HepG2 (cell line): ENCODE results near the gene USP25. TPM values are rescaled to one million over a fixed set of nuclear protein-coding genes. Genes with fewer than 3 reads are reported as not detected.

Experiments used
- ATAC-seq: fragments of 200-7000 bp; cut with Tn5 transposase; 3 replicates; pipeline ENCODE4 v1.9.1; 2020; ENCODE audit warnings: mild to moderate bottlenecking, moderate library complexity
- BruUV-seq: library from RNA; stranded (reverse); fragments of 400-500 nt; replicated peaks from 2 replicates; lab custom pipeline; 2021; lab: Mats Ljungman, UMichigan
- CTCF ChIA-PET: fragments of 300-600 bp; formaldehyde crosslinking; extraction: SDS; loops from one replicate; lab custom pipeline; 2021; ENCODE audit warnings: low total read pairs, inconsistent platforms, low intra/inter-chr PET ratio; lab: Yijun Ruan, JAX
- POLR2A ChIA-PET: fragments of 350-600 bp; sonication (Branson Sonifier 250); formaldehyde crosslinking; loops from one replicate; lab custom pipeline; 2020; ENCODE audit warnings: antibody characterized with exemption, inconsistent platforms; lab: Yijun Ruan, JAX
- DNase-seq: peaks from one replicate; pipeline ENCODE4 v3.0.0-alpha.2; 2015; ENCODE audit warnings: low spot score
- FAIRE-seq: peaks from 3 replicates; lab custom pipeline; 2011; peaks lifted over from hg19 to GRCh38; lab: Jason Lieb, UNC
- H2AFZ ChIP-seq: one replicate; pipeline ENCODE4 v1.6.1; 2011; ENCODE audit warnings: low read length, inconsistent platforms
- H3K27ac ChIP-seq: fragments of 300-600 bp; 3 replicates; pipeline ENCODE4 v1.8.0; 2011; ENCODE audit warnings: mixed run types, mild to moderate bottlenecking, mixed read lengths, low read length, inconsistent platforms; ENCODE audit not compliant: insufficient read depth; ENCODE audit errors: extremely low read length
- H3K27me3 ChIP-seq, 2 experiments: fragments of 200-600 bp in 1 of 2; 2 replicates in 1 of 2; 3 replicates in 1 of 2; pipeline versions ENCODE4 v1.6.0 to v1.8.0; 2011; ENCODE audit warnings: low read length in 2 of 2, mild to moderate bottlenecking in 2 of 2, moderate library complexity in 2 of 2, inconsistent platforms in 1 of 2; ENCODE audit not compliant: insufficient read depth in 2 of 2, control insufficient read depth in 1 of 2
- H3K36me3 ChIP-seq, 2 experiments: fragments of 200-600 bp in 1 of 2; replicated peaks in 1 of 2; 2 replicates in 1 of 2; 3 replicates in 1 of 2; pipeline versions ENCODE4 v1.5.1 to v1.8.0; 2011; ENCODE audit warnings: low read length in 2 of 2, inconsistent platforms in 1 of 2; ENCODE audit not compliant: insufficient read depth in 2 of 2, control insufficient read depth in 1 of 2
- H3K4me1 ChIP-seq: 2 replicates; pipeline ENCODE4 v1.5.1; 2012; ENCODE audit warnings: low read length, inconsistent platforms; ENCODE audit not compliant: insufficient read depth
- H3K4me2 ChIP-seq: 2 replicates; pipeline ENCODE4 v1.6.0; 2011; ENCODE audit warnings: low read depth, low read length, inconsistent platforms
- H3K4me3 ChIP-seq, 3 experiments: fragments of 200-600 bp in 1 of 3; sonication (generic), shearing (Covaris generic) in 1 of 3; replicated peaks in 1 of 3; 2 replicates each; pipeline ENCODE4 v1.5.1; 2011 to 2016; ENCODE audit warnings: low read length in 3 of 3, inconsistent platforms in 2 of 3, low read depth in 2 of 3, mild to moderate bottlenecking in 2 of 3, control low read depth in 1 of 3, mixed read lengths in 1 of 3; ENCODE audit not compliant: insufficient read depth in 1 of 3
- H3K79me2 ChIP-seq: one replicate; pipeline ENCODE4 v1.6.1; 2011; ENCODE audit warnings: low read length, inconsistent platforms; ENCODE audit not compliant: insufficient read depth
- H3K9ac ChIP-seq: 2 replicates; pipeline ENCODE4 v1.6.0; 2011; ENCODE audit warnings: mild to moderate bottlenecking, low read depth, low read length, inconsistent platforms; ENCODE audit not compliant: insufficient read depth
- H3K9me3 ChIP-seq: 2 replicates; pipeline ENCODE4 v1.5.1; 2012; ENCODE audit warnings: mild to moderate bottlenecking, low read length
- H4K20me1 ChIP-seq: 2 replicates; pipeline ENCODE4 v1.6.0; 2011; ENCODE audit warnings: inconsistent platforms, mild to moderate bottlenecking, low read length, moderate library complexity; ENCODE audit not compliant: insufficient read depth
- EZH2 ChIP-seq: conservative IDR thresholded peaks from 2 replicates; pipeline ENCODE4 v1.6.1; 2012; ENCODE audit warnings: mild to moderate bottlenecking, low read depth, low read length, moderate library complexity
- HMG20B ChIP-seq: conservative IDR thresholded peaks from 2 replicates; pipeline ENCODE4 v1.6.1; 2016; ENCODE audit warnings: missing genetic modification reagents, missing compliant biosample characterization
- POLR2G ChIP-seq: fragments of 200-400 bp; formaldehyde crosslinking; IDR thresholded peaks from 2 replicates; pipeline ENCODE4 v1.6.1; 2018; ENCODE audit warnings: mild to moderate bottlenecking, low read depth, low read length, moderate library complexity
- SP4 ChIP-seq: sonication (generic); formaldehyde crosslinking; IDR thresholded peaks from 2 replicates; pipeline ENCODE4 v1.8.1; 2023; ENCODE audit warnings: mild to moderate bottlenecking, missing genetic modification reagents
- SPEN ChIP-seq: sonication (generic); formaldehyde crosslinking; IDR thresholded peaks from 2 replicates; pipeline ENCODE4 v1.5.1; 2020; ENCODE audit warnings: low read depth, mild to moderate bottlenecking, missing genetic modification reagents
- STAT5B ChIP-seq: sonication (generic); formaldehyde crosslinking; IDR thresholded peaks from 2 replicates; pipeline ENCODE4 v1.4.0; 2020; ENCODE audit warnings: missing genetic modification reagents
- ZC3H13 ChIP-seq: sonication (generic); formaldehyde crosslinking; IDR thresholded peaks from 2 replicates; pipeline ENCODE4 v1.8.1; 2023; ENCODE audit warnings: mild to moderate bottlenecking, missing genetic modification reagents, moderate library complexity
- ZNF17 ChIP-seq: sonication (generic); formaldehyde crosslinking; IDR thresholded peaks from 2 replicates; pipeline ENCODE4 v1.5.0; 2020; ENCODE audit warnings: mild to moderate bottlenecking, missing genetic modification reagents
- ZNF282 ChIP-seq: fragments of 450-650 bp; IDR thresholded peaks from 2 replicates; pipeline ENCODE4 v1.6.1; 2018; ENCODE audit not compliant: partially characterized antibody
- WGBS: methylation state at CpG from one replicate; pipeline ENCODE4 v1.1.6; 2017; ENCODE audit warnings: low lambda C conversion rate; 5-methylcytosine and 5-hydroxymethylcytosine counted together
- in situ Hi-C: cut with HindIII; loops from 2 replicates; pipeline ENCODE4 v1.10.0; 2017; ENCODE audit warnings: low pct_unique_long_range_greater_than_20kb; ENCODE audit not compliant: extremely low pct_ligation_motif_present
- intact Hi-C: fragments of 100-400 bp; cut with micrococcal nuclease; formaldehyde crosslinking; loops from one replicate; pipeline ENCODE4 v1.10.0; 2022; ENCODE audit not compliant: unreplicated experiment
- polyA plus RNA-seq, 8 experiments: library from polyadenylated mRNA; depleted of rRNA in 3 of 8; stranded (reverse) in 7 of 8; unstranded in 1 of 8; fragments of >200 nt; fragmentation: Illumina TruSeq in 4 of 8; extraction: Trizol in 4 of 8; gene quantifications; 2 replicates each; pipeline versions ENCODE4 v1.2.1 to v1.2.3, GENCODE V29; 2011 to 2016; ENCODE audit warnings: low read depth in 4 of 8, missing spikeins in 1 of 8, mixed read lengths in 1 of 8; ENCODE audit not compliant: insufficient read depth in 1 of 8
- total RNA-seq, 5 experiments: library from RNA; depleted of rRNA; stranded (reverse); fragments of >200 nt; fragmentation: Illumina TruSeq; extraction: Trizol; gene quantifications; 2 replicates each; pipeline ENCODE4 v1.2.3, GENCODE V29; 2016; ENCODE audit warnings: low read depth in 1 of 5
- TF ChIP-seq, protein P1 (sequence below): sonication (generic); formaldehyde crosslinking; IDR thresholded peaks from 2 replicates; pipeline ENCODE4 v1.4.0; 2020; ENCODE audit warnings: mild to moderate bottlenecking, missing genetic modification reagents, borderline replicate concordance
- TF ChIP-seq, protein P2 (sequence below): sonication (generic); formaldehyde crosslinking; IDR thresholded peaks from 2 replicates; pipeline ENCODE4 v1.8.1; 2023; ENCODE audit warnings: missing genetic modification reagents, inconsistent platforms, borderline replicate concordance
- TF ChIP-seq, protein P3 (sequence below): sonication (generic); formaldehyde crosslinking; IDR thresholded peaks from 2 replicates; pipeline ENCODE4 v1.5.0; 2020; ENCODE audit warnings: missing genetic modification reagents, mild to moderate bottlenecking, borderline replicate concordance
- TF ChIP-seq, protein P4 (sequence below): sonication (generic); formaldehyde crosslinking; IDR thresholded peaks from 2 replicates; pipeline ENCODE4 v1.8.0; 2022; ENCODE audit warnings: missing genetic modification reagents, mild to moderate bottlenecking, inconsistent platforms, borderline replicate concordance
- TF ChIP-seq, protein P5 (sequence below): sonication (generic); formaldehyde crosslinking; IDR thresholded peaks from 2 replicates; pipeline ENCODE4 v1.8.1; 2023; ENCODE audit warnings: missing genetic modification reagents, mild to moderate bottlenecking, borderline replicate concordance
- TF ChIP-seq, protein P6 (sequence below): fragments of 450-650 bp; IDR thresholded peaks from 2 replicates; pipeline ENCODE4 v1.6.1; 2017

USP25 gene
- total and polyA plus RNA-seq, 2 of the 13 experiments (the other 11 are each of a cell fraction or from before 2014, with no cell fraction given): 12.4 to 26.3 TPM

DNA sequence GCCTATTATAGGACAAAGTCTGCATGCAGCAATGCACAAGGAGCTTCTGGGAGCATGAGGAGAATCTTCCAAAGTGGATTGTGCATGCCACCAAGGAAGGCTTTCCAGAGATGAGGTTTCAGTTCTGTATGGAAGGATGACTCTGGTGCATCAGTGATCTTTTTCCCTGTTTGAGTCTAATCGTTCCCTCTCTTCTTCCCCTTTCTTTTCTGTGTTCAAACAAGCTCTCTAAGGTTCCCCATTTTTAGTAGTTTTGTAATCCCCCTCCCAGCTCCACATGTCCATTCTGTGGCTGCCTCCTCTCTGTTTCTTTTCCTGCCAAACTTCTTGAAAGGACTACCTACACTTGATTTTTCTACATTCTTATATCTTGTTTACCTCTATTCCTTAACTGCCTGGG is 43.3 kb upstream of the USP25 start:
- DNase-seq (no peak), FAIRE-seq (no peak)
- no TSS peak for BruUV-seq
- TF ChIP-seq SP4 (no peak), HMG20B (CRISPR knock-in tag) (no peak), ZC3H13 (CRISPR knock-in tag) (no peak), POLR2G (no peak), SPEN (CRISPR knock-in tag) (no peak), EZH2 (no peak), ZNF17 (CRISPR knock-in tag) (no peak), STAT5B (no peak), ZNF282 (no peak)
- TF ChIP-seq, protein P1, sequence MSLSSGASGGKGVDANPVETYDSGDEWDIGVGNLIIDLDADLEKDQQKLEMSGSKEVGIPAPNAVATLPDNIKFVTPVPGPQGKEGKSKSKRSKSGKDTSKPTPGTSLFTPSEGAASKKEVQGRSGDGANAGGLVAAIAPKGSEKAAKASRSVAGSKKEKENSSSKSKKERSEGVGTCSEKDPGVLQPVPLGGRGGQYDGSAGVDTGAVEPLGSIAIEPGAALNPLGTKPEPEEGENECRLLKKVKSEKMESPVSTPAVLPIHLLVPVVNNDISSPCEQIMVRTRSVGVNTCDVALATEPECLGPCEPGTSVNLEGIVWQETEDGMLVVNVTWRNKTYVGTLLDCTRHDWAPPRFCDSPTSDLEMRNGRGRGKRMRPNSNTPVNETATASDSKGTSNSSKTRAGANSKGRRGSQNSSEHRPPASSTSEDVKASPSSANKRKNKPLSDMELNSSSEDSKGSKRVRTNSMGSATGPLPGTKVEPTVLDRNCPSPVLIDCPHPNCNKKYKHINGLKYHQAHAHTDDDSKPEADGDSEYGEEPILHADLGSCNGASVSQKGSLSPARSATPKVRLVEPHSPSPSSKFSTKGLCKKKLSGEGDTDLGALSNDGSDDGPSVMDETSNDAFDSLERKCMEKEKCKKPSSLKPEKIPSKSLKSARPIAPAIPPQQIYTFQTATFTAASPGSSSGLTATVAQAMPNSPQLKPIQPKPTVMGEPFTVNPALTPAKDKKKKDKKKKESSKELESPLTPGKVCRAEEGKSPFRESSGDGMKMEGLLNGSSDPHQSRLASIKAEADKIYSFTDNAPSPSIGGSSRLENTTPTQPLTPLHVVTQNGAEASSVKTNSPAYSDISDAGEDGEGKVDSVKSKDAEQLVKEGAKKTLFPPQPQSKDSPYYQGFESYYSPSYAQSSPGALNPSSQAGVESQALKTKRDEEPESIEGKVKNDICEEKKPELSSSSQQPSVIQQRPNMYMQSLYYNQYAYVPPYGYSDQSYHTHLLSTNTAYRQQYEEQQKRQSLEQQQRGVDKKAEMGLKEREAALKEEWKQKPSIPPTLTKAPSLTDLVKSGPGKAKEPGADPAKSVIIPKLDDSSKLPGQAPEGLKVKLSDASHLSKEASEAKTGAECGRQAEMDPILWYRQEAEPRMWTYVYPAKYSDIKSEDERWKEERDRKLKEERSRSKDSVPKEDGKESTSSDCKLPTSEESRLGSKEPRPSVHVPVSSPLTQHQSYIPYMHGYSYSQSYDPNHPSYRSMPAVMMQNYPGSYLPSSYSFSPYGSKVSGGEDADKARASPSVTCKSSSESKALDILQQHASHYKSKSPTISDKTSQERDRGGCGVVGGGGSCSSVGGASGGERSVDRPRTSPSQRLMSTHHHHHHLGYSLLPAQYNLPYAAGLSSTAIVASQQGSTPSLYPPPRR (CRISPR knock-in tag): no peak
- TF ChIP-seq, protein P2, sequence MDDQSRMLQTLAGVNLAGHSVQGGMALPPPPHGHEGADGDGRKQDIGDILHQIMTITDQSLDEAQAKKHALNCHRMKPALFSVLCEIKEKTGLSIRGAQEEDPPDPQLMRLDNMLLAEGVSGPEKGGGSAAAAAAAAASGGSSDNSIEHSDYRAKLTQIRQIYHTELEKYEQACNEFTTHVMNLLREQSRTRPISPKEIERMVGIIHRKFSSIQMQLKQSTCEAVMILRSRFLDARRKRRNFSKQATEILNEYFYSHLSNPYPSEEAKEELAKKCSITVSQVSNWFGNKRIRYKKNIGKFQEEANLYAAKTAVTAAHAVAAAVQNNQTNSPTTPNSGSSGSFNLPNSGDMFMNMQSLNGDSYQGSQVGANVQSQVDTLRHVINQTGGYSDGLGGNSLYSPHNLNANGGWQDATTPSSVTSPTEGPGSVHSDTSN (CRISPR knock-in tag): no peak
- TF ChIP-seq, protein P3, sequence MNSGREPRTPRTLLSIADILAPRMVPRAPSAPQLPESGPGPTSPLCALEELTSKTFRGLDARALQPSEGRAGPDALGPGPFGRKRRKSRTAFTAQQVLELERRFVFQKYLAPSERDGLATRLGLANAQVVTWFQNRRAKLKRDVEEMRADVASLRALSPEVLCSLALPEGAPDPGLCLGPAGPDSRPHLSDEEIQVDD: no peak
- TF ChIP-seq, protein P4, sequence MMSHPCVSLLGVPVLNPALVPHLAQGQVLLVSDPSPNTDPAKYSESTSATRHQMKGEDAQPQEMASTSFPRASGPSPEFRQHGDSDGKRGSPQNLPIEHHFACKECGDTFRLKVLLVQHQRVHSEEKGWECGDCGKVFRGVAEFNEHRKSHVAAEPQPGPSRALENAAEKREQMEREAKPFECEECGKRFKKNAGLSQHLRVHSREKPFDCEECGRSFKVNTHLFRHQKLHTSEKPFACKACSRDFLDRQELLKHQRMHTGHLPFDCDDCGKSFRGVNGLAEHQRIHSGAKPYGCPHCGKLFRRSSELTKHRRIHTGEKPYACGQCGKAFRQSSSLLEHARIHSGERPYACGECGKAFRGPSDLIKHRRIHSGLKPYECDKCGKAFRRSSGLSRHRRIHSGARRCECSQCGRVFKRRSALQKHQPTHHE (CRISPR knock-in tag): no peak
- TF ChIP-seq, protein P5, sequence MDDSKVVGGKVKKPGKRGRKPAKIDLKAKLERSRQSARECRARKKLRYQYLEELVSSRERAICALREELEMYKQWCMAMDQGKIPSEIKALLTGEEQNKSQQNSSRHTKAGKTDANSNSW (CRISPR knock-in tag): no peak
- TF ChIP-seq, protein P6, sequence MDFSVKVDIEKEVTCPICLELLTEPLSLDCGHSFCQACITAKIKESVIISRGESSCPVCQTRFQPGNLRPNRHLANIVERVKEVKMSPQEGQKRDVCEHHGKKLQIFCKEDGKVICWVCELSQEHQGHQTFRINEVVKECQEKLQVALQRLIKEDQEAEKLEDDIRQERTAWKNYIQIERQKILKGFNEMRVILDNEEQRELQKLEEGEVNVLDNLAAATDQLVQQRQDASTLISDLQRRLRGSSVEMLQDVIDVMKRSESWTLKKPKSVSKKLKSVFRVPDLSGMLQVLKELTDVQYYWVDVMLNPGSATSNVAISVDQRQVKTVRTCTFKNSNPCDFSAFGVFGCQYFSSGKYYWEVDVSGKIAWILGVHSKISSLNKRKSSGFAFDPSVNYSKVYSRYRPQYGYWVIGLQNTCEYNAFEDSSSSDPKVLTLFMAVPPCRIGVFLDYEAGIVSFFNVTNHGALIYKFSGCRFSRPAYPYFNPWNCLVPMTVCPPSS: no peak
- TF ChIP-seq, all 625 proteins: peak for 0
- Histone ChIP-seq H3K79me2 (no peaks in the 10 kb centered on the region), H3K4me1 (peaks cover 10% of the 10 kb centered on the region), H3K36me3 (no peaks in the 10 kb centered on the region), H2AFZ (no peak overlapping the region), H3K27me3 (no peaks in the 10 kb centered on the region; a peak in 2 of 5 replicates), H3K9me3 (no peaks in the 10 kb centered on the region), H3K9ac (no peak overlapping the region), H3K4me3 (no peak overlapping the region), H3K27ac (no peak overlapping the region), H4K20me1 (no peaks in the 10 kb centered on the region), H3K4me2 (no peak overlapping the region)
- ChIA-PET CTCF (no interaction called here), POLR2A (no interaction called here)
- in situ Hi-C loops: no loop called here
- ATAC-seq: no peak
- WGBS: 0% methylated on average over 1 of the region's 1 CpG
- intact Hi-C loops: no loop called here
